ENCODE measurements around the gene NTSR2.

NTSR2 gene

GRCh38 chr2:11657646-11658045 lies 12.3 kb downstream of the NTSR2 start:
- DNase-seq (ENCODE audit: low spot score): no peak

- no peak for DNase-seq (ENCODE audit: low spot score)
Observed at GRCh38 chr2:11657195-11657594, 12.8 kb downstream of the NTSR2 start.

- no peak for DNase-seq (ENCODE audit: low spot score)
Observed at GRCh38 chr2:11656671-11657101, 13.3 kb downstream of the NTSR2 start.

- no peak for DNase-seq (ENCODE audit: low spot score)
Observed at GRCh38 chr2:11656252-11656651, 13.7 kb downstream of the NTSR2 start.

GRCh38 chr2:11655495-11655894 lies 14.5 kb downstream of the NTSR2 start:
- DNase-seq (ENCODE audit: low spot score): no peak

GRCh38 chr2:11652553-11652952 lies 17.4 kb downstream of the NTSR2 start:
- DNase-seq (ENCODE audit: low spot score): peak; percentile 76

- DNase-seq (ENCODE audit: low spot score): no peak
Observed at GRCh38 chr2:11651856-11652548, 18.0 kb downstream of the NTSR2 start.

GRCh38 chr2:11649093-11649492 lies 20.9 kb downstream of the NTSR2 start:
- DNase-seq (ENCODE audit: low spot score): no peak

- no peak for DNase-seq (ENCODE audit: low spot score)
Observed at GRCh38 chr2:11647834-11648600, 22.0 kb downstream of the NTSR2 start.

GRCh38 chr2:11646530-11646929 lies 23.5 kb downstream of the NTSR2 start:
- no peak for DNase-seq (ENCODE audit: low spot score)

- no peak for DNase-seq (ENCODE audit: low spot score)
Observed at GRCh38 chr2:11644293-11644692, 25.7 kb downstream of the NTSR2 start.

- DNase-seq (ENCODE audit: low spot score): no peak
Observed at GRCh38 chr2:11642972-11643371, 27.0 kb downstream of the NTSR2 start.

GRCh38 chr2:11640132-11640531 lies 29.9 kb downstream of the NTSR2 start:
- DNase-seq (ENCODE audit: low spot score): no peak

- no peak for DNase-seq (ENCODE audit: low spot score)
Observed at GRCh38 chr2:11639503-11639902, 30.5 kb downstream of the NTSR2 start.

GRCh38 chr2:11637546-11637945 lies 32.4 kb downstream of the NTSR2 start:
- no peak for DNase-seq (ENCODE audit: low spot score)

GRCh38 chr2:11636593-11637295 lies 33.3 kb downstream of the NTSR2 start:
- DNase-seq (ENCODE audit: low spot score): no peak

- no peak for DNase-seq (ENCODE audit: low spot score)
Observed at GRCh38 chr2:11635141-11635540, 34.9 kb downstream of the NTSR2 start.

- no peak for DNase-seq (ENCODE audit: low spot score)
Observed at GRCh38 chr2:11634584-11634983, 35.4 kb downstream of the NTSR2 start.

- DNase-seq (ENCODE audit: low spot score): no peak
Observed at GRCh38 chr2:11633923-11634478, 36.0 kb downstream of the NTSR2 start.

- DNase-seq (ENCODE audit: low spot score): no peak
Observed at GRCh38 chr2:11631462-11631861, 38.5 kb downstream of the NTSR2 start.

- DNase-seq (ENCODE audit: low spot score): no peak
Observed at GRCh38 chr2:11630855-11631254, 39.1 kb downstream of the NTSR2 start.

GRCh38 chr2:11629851-11630250 lies 40.1 kb downstream of the NTSR2 start:
- DNase-seq (ENCODE audit: low spot score): no peak

GRCh38 chr2:11629215-11629614 lies 40.8 kb downstream of the NTSR2 start:
- DNase-seq (ENCODE audit: low spot score): no peak

Measured in pons (tissue), 1 donor.